GM12891 (cell line): ENCODE results near the gene RELL2.

ENCODE experiments used
- PAX5 ChIP-seq: IDR thresholded peaks from 2 replicates; pipeline ENCODE4 v1.6.1; 2011; ENCODE audit warnings: low read length, moderate library complexity, mild to moderate bottlenecking; ENCODE audit not compliant: insufficient read depth, severe bottlenecking
- POLR2A ChIP-seq: IDR thresholded peaks from 2 replicates; pipeline ENCODE4 v1.6.1; 2011; ENCODE audit warnings: low read depth, low read length, control low read depth
- POLR2AphosphoS5 ChIP-seq: IDR thresholded peaks from 2 replicates; pipeline ENCODE4 v1.6.1; 2011; ENCODE audit warnings: low read depth, low read length, control low read depth
- TAF1 ChIP-seq: IDR thresholded peaks from 2 replicates; pipeline ENCODE4 v1.6.1; 2011; ENCODE audit warnings: low read depth, low read length, control low read depth

- no peak for TF ChIP-seq POLR2AphosphoS5
- no peak for TF ChIP-seq PAX5
- TF ChIP-seq POLR2A: no peak
- no peak for TF ChIP-seq TAF1
Measured at GRCh38 chr5:141664733-141665461, 28.1 kb downstream of the RELL2 start.
